ENCODE results near the gene UBA6.

- no peak for TF ChIP-seq GABPA (IDR thresholded peaks at IDR 0.05; ENCODE audit: low read depth)
- TF ChIP-seq, protein P1, sequence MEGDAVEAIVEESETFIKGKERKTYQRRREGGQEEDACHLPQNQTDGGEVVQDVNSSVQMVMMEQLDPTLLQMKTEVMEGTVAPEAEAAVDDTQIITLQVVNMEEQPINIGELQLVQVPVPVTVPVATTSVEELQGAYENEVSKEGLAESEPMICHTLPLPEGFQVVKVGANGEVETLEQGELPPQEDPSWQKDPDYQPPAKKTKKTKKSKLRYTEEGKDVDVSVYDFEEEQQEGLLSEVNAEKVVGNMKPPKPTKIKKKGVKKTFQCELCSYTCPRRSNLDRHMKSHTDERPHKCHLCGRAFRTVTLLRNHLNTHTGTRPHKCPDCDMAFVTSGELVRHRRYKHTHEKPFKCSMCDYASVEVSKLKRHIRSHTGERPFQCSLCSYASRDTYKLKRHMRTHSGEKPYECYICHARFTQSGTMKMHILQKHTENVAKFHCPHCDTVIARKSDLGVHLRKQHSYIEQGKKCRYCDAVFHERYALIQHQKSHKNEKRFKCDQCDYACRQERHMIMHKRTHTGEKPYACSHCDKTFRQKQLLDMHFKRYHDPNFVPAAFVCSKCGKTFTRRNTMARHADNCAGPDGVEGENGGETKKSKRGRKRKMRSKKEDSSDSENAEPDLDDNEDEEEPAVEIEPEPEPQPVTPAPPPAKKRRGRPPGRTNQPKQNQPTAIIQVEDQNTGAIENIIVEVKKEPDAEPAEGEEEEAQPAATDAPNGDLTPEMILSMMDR (IDR thresholded peaks at IDR 0.05): no peak
- TF ChIP-seq RCOR1 (IDR thresholded peaks at IDR 0.05; ENCODE audit: low read length): no peak
- no peak for TF ChIP-seq JUND (IDR thresholded peaks at IDR 0.05)
- TF ChIP-seq, protein P2, sequence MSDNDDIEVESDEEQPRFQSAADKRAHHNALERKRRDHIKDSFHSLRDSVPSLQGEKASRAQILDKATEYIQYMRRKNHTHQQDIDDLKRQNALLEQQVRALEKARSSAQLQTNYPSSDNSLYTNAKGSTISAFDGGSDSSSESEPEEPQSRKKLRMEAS (IDR thresholded peaks at IDR 0.05; ENCODE audit: low read depth): no peak
Observed at GRCh38 chr4:67700116-67700737, 728 bp downstream of the UBA6 start.
